ENCODE results near the gene CDKN1C. TPM values are rescaled to one million over a fixed set of nuclear protein-coding genes. Genes with fewer than 3 reads are reported as not detected.
A peak's percentile ranks its signal among the peaks of the same experiment; 100 is the strongest.

Gene CDKN1C
- total RNA-seq, 1 experiment from 2014 or later, result 15.4 TPM

DNA sequence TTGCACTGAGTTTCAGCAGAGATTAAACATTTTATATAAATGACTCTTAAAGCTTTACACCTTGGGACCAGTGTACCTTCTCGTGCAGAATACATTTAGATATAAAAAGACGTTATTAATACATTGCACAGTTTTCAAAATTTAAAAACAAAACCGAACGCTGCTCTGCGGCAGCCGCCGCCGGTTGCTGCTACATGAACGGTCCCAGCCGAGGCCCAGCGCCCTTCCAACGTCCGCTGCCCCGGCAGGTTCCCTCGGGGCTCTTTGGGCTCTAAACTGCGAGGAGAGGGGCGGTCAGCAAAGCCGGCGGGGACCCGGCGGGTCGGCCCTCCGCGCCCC is 2.0 kb downstream of the CDKN1C start:
- Histone ChIP-seq H2AK5ac (ENCODE audit: insufficient read length, low read length) (no peak overlapping the region), H4K20me1 (ENCODE audit: control insufficient read depth, insufficient read depth, insufficient read length) (no peaks in the 10 kb centered on the region), H4K5ac (ENCODE audit: insufficient read length, low read depth, low read length) (no peak overlapping the region), H3K79me1 (ENCODE audit: insufficient read depth, low read depth, low read length, poor library complexity, severe bottlenecking) (no peaks in the 10 kb centered on the region), H2BK20ac (ENCODE audit: low read depth, low read length, poor library complexity, severe bottlenecking) (no peak overlapping the region), H3K27me3 (ENCODE audit: insufficient read depth, low read length) (peaks cover 7% of the 10 kb centered on the region; the same call in 1 of the 2 replicates), H3K4me2 (ENCODE audit: insufficient read depth, insufficient read length, low read length) (peak overlapping the region; percentile 11), H3K9me3 (ENCODE audit: control insufficient read depth, low read depth, low read length) (no peaks in the 10 kb centered on the region), H2BK12ac (ENCODE audit: insufficient read length, low read depth, low read length) (no peak overlapping the region), H2BK5ac (ENCODE audit: insufficient read length, low read length) (no peak overlapping the region), H4K91ac (ENCODE audit: insufficient read length, low read depth, low read length) (no peak overlapping the region), H3K4ac (ENCODE audit: low read depth, low read length) (no peak overlapping the region), H2BK120ac (ENCODE audit: low read depth, low read length, poor library complexity, severe bottlenecking) (no peak overlapping the region), H3K27ac (ENCODE audit: insufficient read length, low read depth, low read length) (no peak overlapping the region), H2BK15ac (ENCODE audit: low read depth, low read length) (no peak overlapping the region), H3K23me2 (ENCODE audit: insufficient read length, low read depth, low read length, poor library complexity, severe bottlenecking) (no peaks in the 10 kb centered on the region), H3K23ac (ENCODE audit: insufficient read length, low read depth, low read length) (no peak overlapping the region), H4K8ac (replicated peaks; ENCODE audit: insufficient read length, low read depth, low read length) (no peak overlapping the region), H3K14ac (ENCODE audit: insufficient read depth, low read length) (no peak overlapping the region), H3K18ac (ENCODE audit: insufficient read length, low read depth, low read length) (no peak overlapping the region), H3K79me2 (ENCODE audit: insufficient read depth, low read length) (no peaks in the 10 kb centered on the region), H2AFZ (ENCODE audit: low read length) (no peak overlapping the region), H3K4me1 (ENCODE audit: insufficient read depth, low read length) (no peaks in the 10 kb centered on the region; the same call in 1 of the 2 replicates), H3K9ac (ENCODE audit: extremely low read depth, insufficient read length, low read length) (no peak overlapping the region), H3T11ph (ENCODE audit: low read length) (no peak overlapping the region), H3K56ac (ENCODE audit: insufficient read length, low read depth, low read length) (no peak overlapping the region)
- no peak overlapping the region for H3K27ac Mint-ChIP-seq
- WGBS (ENCODE audit: extremely low coverage, insufficient read length, low lambda C conversion rate), result no CpG with 5 or more reads among the region's 24 CpGs
- peaks cover under 1 to 6% (median 5%) of the 10 kb centered on the region in 3 experiments; a peak in 5 of 7 replicates for H3K36me3 Mint-ChIP-seq (ENCODE audit: insufficient read depth in 1 of 3, low read depth in 3 of 3)
- H3K4me3 Mint-ChIP-seq, result peak overlapping the region; percentile 47 to 69
- DNase-seq, result no peak
- TF ChIP-seq, protein P1, sequence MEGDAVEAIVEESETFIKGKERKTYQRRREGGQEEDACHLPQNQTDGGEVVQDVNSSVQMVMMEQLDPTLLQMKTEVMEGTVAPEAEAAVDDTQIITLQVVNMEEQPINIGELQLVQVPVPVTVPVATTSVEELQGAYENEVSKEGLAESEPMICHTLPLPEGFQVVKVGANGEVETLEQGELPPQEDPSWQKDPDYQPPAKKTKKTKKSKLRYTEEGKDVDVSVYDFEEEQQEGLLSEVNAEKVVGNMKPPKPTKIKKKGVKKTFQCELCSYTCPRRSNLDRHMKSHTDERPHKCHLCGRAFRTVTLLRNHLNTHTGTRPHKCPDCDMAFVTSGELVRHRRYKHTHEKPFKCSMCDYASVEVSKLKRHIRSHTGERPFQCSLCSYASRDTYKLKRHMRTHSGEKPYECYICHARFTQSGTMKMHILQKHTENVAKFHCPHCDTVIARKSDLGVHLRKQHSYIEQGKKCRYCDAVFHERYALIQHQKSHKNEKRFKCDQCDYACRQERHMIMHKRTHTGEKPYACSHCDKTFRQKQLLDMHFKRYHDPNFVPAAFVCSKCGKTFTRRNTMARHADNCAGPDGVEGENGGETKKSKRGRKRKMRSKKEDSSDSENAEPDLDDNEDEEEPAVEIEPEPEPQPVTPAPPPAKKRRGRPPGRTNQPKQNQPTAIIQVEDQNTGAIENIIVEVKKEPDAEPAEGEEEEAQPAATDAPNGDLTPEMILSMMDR (conservative IDR thresholded peaks at IDR 0.05), result no peak
- H3K27me3 Mint-ChIP-seq (ENCODE audit: low read depth), result peaks cover 82% of the 10 kb centered on the region
- H3K4me1 Mint-ChIP-seq, result peaks cover 22 to 26% of the 10 kb centered on the region in 2 experiments
- H3K9me3 Mint-ChIP-seq, result peaks cover 1 to 5% of the 10 kb centered on the region in 2 experiments; a peak in 2 of 5 replicates
